ENCODE results near the gene NEK9. TPM values are rescaled to one million over a fixed set of nuclear protein-coding genes. Genes with fewer than 3 reads are reported as not detected.

NEK9 gene
- total and polyA plus RNA-seq, 9 of the 15 experiments (the other 6 are each of a cell fraction or from before 2014, with no cell fraction given): 2.8 to 39.6 (median 19.8) TPM

GRCh38 chr14:75059642-75060041 lies 67.2 kb downstream of the NEK9 start:
- CTCF ChIA-PET (ENCODE audit: low intra/inter-chr PET ratio): no interaction called here
- TF ChIP-seq KAT8 (IDR thresholded peaks at IDR 0.05; ENCODE audit: low read depth) (no peak), DIDO1 (tag; IDR thresholded peaks at IDR 0.05; ENCODE audit: low read depth) (no peak), ZNF395 (CRISPR knock-in tag; IDR thresholded peaks at IDR 0.05) (no peak), ZBTB17 (CRISPR knock-in tag; IDR thresholded peaks at IDR 0.05) (no peak), ARHGAP35 (IDR thresholded peaks at IDR 0.05; ENCODE audit: partially characterized antibody) (no peak), MLLT1 (IDR thresholded peaks at IDR 0.05) (no peak), POLR2AphosphoS5 (IDR thresholded peaks at IDR 0.05; ENCODE audit: control insufficient read depth, insufficient read depth, low read depth, low read length) (no peak), FOXJ2 (tag; IDR thresholded peaks at IDR 0.05) (no peak), PHTF2 (CRISPR knock-in tag; IDR thresholded peaks at IDR 0.05) (no peak), THAP7 (CRISPR knock-in tag; IDR thresholded peaks at IDR 0.05) (no peak), KAT7 (CRISPR knock-in tag; IDR thresholded peaks at IDR 0.05; ENCODE audit: borderline replicate concordance) (no peak), TCFL5 (CRISPR knock-in tag; conservative IDR thresholded peaks at IDR 0.05) (no peak), STAG1 (CRISPR knock-in tag; IDR thresholded peaks at IDR 0.05; ENCODE audit: borderline replicate concordance) (no peak), RREB1 (CRISPR knock-in tag; IDR thresholded peaks at IDR 0.05) (no peak), XRCC4 (IDR thresholded peaks at IDR 0.05; ENCODE audit: extremely low read depth, insufficient read depth, insufficient read length) (no peak)
- POLR2A ChIA-PET: no interaction called here
- Histone ChIP-seq H2AFZ (ENCODE audit: low read depth, low read length) (no peak overlapping the region), H3K9ac (ENCODE audit: insufficient read depth in 1 of 2, low read depth in 2 of 2, low read length in 2 of 2) (no peak overlapping the region), H3K79me2 (ENCODE audit: control insufficient read depth, insufficient read depth, low read length) (peaks cover 33% of the 10 kb centered on the region), H3K9me1 (ENCODE audit: control insufficient read depth, insufficient read depth, low read length) (no peaks in the 10 kb centered on the region), H3K27me3 (ENCODE audit: control insufficient read depth in 2 of 2, insufficient read depth in 2 of 2, low read length in 2 of 2) (no peaks in the 10 kb centered on the region), H3K27ac (ENCODE audit: extremely low read depth, low read depth, low read length) (no peak overlapping the region), H3K9me3 (replicated peaks; ENCODE audit: control insufficient read depth, insufficient read depth, low read depth, low read length) (no peaks in the 10 kb centered on the region; the same call in 1 of the 2 replicates), H3K4me1 (replicated peaks in 1 of 2; ENCODE audit: control insufficient read depth in 2 of 2, insufficient read depth in 2 of 2, low read length in 2 of 2) (peaks cover 0 to 6% of the 10 kb centered on the region in 2 experiments; a peak in 3 of 5 replicates), H3K36me3 (ENCODE audit: control insufficient read depth, insufficient read depth, low read length) (peaks cover 23% of the 10 kb centered on the region; the same call in 2 of the 3 replicates), H3K4me2 (ENCODE audit: insufficient read depth, low read length) (no peak overlapping the region), H3K4me3 (no peak overlapping the region), H4K20me1 (replicated peaks; ENCODE audit: control insufficient read depth, insufficient read depth, low read length) (no peaks in the 10 kb centered on the region)
- DNase-seq (ENCODE audit: extremely low read depth in 1 of 4, low spot score in 3 of 4) (no peak), FAIRE-seq (no peak), ATAC-seq (no peak)
- intact Hi-C loops (cut with micrococcal nuclease) (no loop called here), in situ Hi-C loops (cut with MboI) (no loop called here)
- no TSS peak for BruUV-seq (replicated peaks)
- WGBS (ENCODE audit: insufficient coverage, low coverage, missing lambda C conversion rate): 100% methylated on average over 2 of the region's 2 CpGs
